Liver (tissue), 9 donors: ENCODE measurements around the gene FAM149B1. TPM values are rescaled to one million over a fixed set of nuclear protein-coding genes. Genes with fewer than 3 reads are reported as not detected.

Experiments
- DNase-seq: peaks from one replicate; pipeline ENCODE4 v3.0.0-alpha.2; 2017; ENCODE audit warnings: low spot score
- H3K27ac ChIP-seq, 2 donors: one replicate each; pipeline ENCODE4 v1.7.0; 2013; ENCODE audit warnings: inconsistent platforms in 2 of 2, low read length in 2 of 2, control low read depth in 1 of 2, low read depth in 1 of 2, mild to moderate bottlenecking in 1 of 2
- H3K27me3 ChIP-seq, 4 donors: one replicate each; pipeline versions ENCODE4 v1.6.1 to v1.7.0; 2013; ENCODE audit warnings: low read length in 3 of 4, inconsistent platforms in 1 of 4, mild to moderate bottlenecking in 1 of 4, moderate library complexity in 1 of 4; ENCODE audit not compliant: control insufficient read depth in 4 of 4, insufficient read depth in 4 of 4
- H3K36me3 ChIP-seq, 4 donors: one replicate each; pipeline versions ENCODE4 v1.6.1 to v1.7.0; 2013; ENCODE audit warnings: low read length in 3 of 4, mild to moderate bottlenecking in 3 of 4, low read depth in 1 of 4, moderate library complexity in 1 of 4; ENCODE audit not compliant: control insufficient read depth in 4 of 4, insufficient read depth in 3 of 4
- H3K4me1 ChIP-seq, 4 donors: one replicate each; pipeline versions ENCODE4 v1.6.1 to v1.7.0; 2013; ENCODE audit warnings: low read length in 3 of 4, mild to moderate bottlenecking in 3 of 4, moderate library complexity in 1 of 4; ENCODE audit not compliant: control insufficient read depth in 4 of 4, insufficient read depth in 4 of 4
- H3K4me3 ChIP-seq, 3 donors: one replicate each; pipeline versions ENCODE4 v1.6.1 to v1.7.0; 2013; ENCODE audit warnings: low read length in 3 of 3, control low read depth in 1 of 3, low read depth in 1 of 3, mild to moderate bottlenecking in 1 of 3
- H3K9ac ChIP-seq, 2 donors: one replicate each; pipeline ENCODE4 v1.7.0; 2013; ENCODE audit warnings: low read length in 2 of 2, mild to moderate bottlenecking in 2 of 2, moderate library complexity in 2 of 2, control low read depth in 1 of 2, low read depth in 1 of 2
- H3K9me3 ChIP-seq, 4 donors: one replicate each; pipeline versions ENCODE4 v1.6.1 to v1.7.0; 2013; ENCODE audit warnings: low read length in 3 of 4; ENCODE audit not compliant: control insufficient read depth in 4 of 4
- EGR1 ChIP-seq, 2 donors: IDR thresholded peaks; 2 replicates each; pipeline ENCODE4 v1.6.1; 2016 to 2018; ENCODE audit warnings: antibody characterized with exemption in 2 of 2, low read depth in 2 of 2
- FOXA1 ChIP-seq: IDR thresholded peaks from 2 replicates; pipeline ENCODE4 v1.6.1; 2016; ENCODE audit warnings: antibody characterized with exemption
- FOXA2 ChIP-seq: IDR thresholded peaks from 2 replicates; pipeline ENCODE4 v1.6.1; 2016; ENCODE audit warnings: antibody characterized with exemption
- GABPA ChIP-seq, 2 donors: IDR thresholded peaks in 1 of 2; conservative IDR thresholded peaks in 1 of 2; 2 replicates each; pipeline ENCODE4 v1.6.1; 2016; ENCODE audit warnings: antibody characterized with exemption in 2 of 2, mild to moderate bottlenecking in 1 of 2, moderate library complexity in 1 of 2
- HNF4A ChIP-seq, 2 donors: conservative IDR thresholded peaks; 2 replicates each; pipeline ENCODE4 v1.6.1; 2016; ENCODE audit warnings: antibody characterized with exemption in 2 of 2, mild to moderate bottlenecking in 2 of 2
- HNF4G ChIP-seq: IDR thresholded peaks from 2 replicates; pipeline ENCODE4 v1.6.1; 2016; ENCODE audit warnings: antibody characterized with exemption
- JUND ChIP-seq, 2 donors: IDR thresholded peaks; 2 replicates each; pipeline ENCODE4 v1.6.1; 2016; ENCODE audit warnings: antibody characterized with exemption in 2 of 2
- NR2F2 ChIP-seq: IDR thresholded peaks from 2 replicates; pipeline ENCODE4 v1.6.1; 2016; ENCODE audit warnings: antibody characterized with exemption
- RAD21 ChIP-seq, 2 donors: IDR thresholded peaks; 2 replicates each; pipeline ENCODE4 v1.6.1; 2016; ENCODE audit warnings: antibody characterized with exemption in 2 of 2, mild to moderate bottlenecking in 2 of 2
- RXRA ChIP-seq, 2 donors: IDR thresholded peaks; 2 replicates each; pipeline ENCODE4 v1.6.1; 2017 to 2018; ENCODE audit warnings: antibody characterized with exemption in 2 of 2, mild to moderate bottlenecking in 1 of 2
- SP1 ChIP-seq: IDR thresholded peaks from 2 replicates; pipeline ENCODE4 v1.6.1; 2018; ENCODE audit warnings: antibody characterized with exemption, mild to moderate bottlenecking
- TAF1 ChIP-seq: conservative IDR thresholded peaks from 2 replicates; pipeline ENCODE4 v1.6.1; 2016; ENCODE audit warnings: antibody characterized with exemption, mild to moderate bottlenecking
- YY1 ChIP-seq: IDR thresholded peaks from 2 replicates; pipeline ENCODE4 v1.6.1; 2016; ENCODE audit warnings: antibody characterized with exemption, mild to moderate bottlenecking
- WGBS: extraction: QIAGEN DNeasy Blood & Tissue Kit; methylation state at CpG from one replicate; pipeline ENCODE4 v1.1.7; 2013; 5-methylcytosine and 5-hydroxymethylcytosine counted together
- polyA plus RNA-seq, 2 donors: library from polyadenylated mRNA; stranded (reverse) in 1 of 2; unstranded in 1 of 2; fragments of 200-250 nt in 1 of 2; fragments of >200 nt in 1 of 2; fragmentation: Nextera tagmentation in 1 of 2; extraction: Ambion mirVana in 1 of 2; gene quantifications; one replicate each; pipeline versions ENCODE4 v1.2.1 to v1.2.3, GENCODE V29; 2013 to 2015
- total RNA-seq, 2 donors: library from RNA; depleted of rRNA; stranded (reverse); fragments of >200 nt; gene quantifications; one replicate each; pipeline ENCODE4 v1.2.3, GENCODE V29; 2014
- TF ChIP-seq, protein P1 (sequence below): IDR thresholded peaks from 2 replicates; pipeline ENCODE4 v1.6.1; 2016; ENCODE audit warnings: antibody characterized with exemption
- TF ChIP-seq, protein P2 (sequence below): IDR thresholded peaks from 2 replicates; pipeline ENCODE4 v1.6.1; 2016; ENCODE audit warnings: antibody characterized with exemption
- TF ChIP-seq, protein P3 (sequence below): IDR thresholded peaks from 2 replicates; pipeline ENCODE4 v1.6.1; 2016; ENCODE audit warnings: antibody characterized with exemption, mild to moderate bottlenecking
- TF ChIP-seq, protein P4 (sequence below): IDR thresholded peaks from 2 replicates; pipeline ENCODE4 v1.6.1; 2016; ENCODE audit warnings: antibody characterized with exemption
- TF ChIP-seq, protein P5 (sequence below): fragments of 150-350 bp; IDR thresholded peaks from 2 replicates; pipeline ENCODE4 v1.5.1; 2017; ENCODE audit warnings: improper control_type of control experiment, low read depth, low read length; ENCODE audit not compliant: missing input control
- donor health status: healthy.
- donor health status: healthy.
- donor health status: healthy.
- donor health status: healthy.
- donor health status: healthy.

FAM149B1 gene
- total and polyA plus RNA-seq, 4 donors, result 7.3 to 12.9 (median 9.1) TPM

DNA sequence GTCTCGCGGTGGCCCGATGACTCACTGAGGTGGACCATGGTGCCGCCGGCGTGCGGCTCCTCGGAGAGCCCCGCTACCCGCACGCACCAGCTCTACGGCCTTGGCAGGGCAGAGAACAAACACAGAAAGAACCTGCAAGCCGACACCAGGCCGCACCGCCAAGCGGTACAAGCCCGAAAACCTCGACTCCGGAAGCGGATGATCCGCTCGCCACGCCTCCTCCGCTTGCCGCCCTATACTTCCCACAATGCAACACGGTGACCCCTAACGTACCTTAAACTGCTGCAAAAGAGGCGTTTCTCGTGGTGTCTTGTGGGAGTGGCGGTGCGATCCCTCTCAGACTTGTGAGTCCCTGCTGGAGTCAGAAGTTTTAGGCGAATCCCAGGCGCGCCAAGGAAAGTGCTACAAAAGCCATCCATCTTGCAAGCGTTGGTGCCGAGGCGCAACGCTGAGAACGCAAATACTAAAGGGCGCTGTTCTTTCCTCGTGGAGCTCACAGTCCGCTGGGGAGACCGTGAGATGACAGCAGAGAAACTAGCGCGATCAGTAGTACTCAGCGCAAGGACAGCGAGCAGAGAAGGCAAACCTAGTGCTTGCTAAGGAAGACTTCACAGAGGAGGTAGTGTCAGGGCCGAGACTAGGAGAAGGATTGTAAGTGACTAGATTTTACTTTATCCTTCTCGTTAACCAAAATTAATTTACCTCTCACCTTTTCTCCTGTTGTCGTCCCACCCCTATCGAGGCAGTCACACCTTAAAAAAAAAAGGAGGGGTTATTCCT, 84.7 kb downstream of the FAM149B1 start, which contains the start of gene MRPS16:
TSS of gene MRPS16 (minus strand) at position 200 of the 780 bp plus-strand sequence. CDS start at position 38, 162 bp downstream.
- peak; percentile 93 for DNase-seq
- H3K9ac ChIP-seq, result peak within 1 kb of the TSS; percentile 95 to 99
- H3K9me3 ChIP-seq, result no peaks in the 10 kb centered on the region
- H3K27ac ChIP-seq, result peak within 1 kb of the TSS; percentile 67 to 90
- peak within 1 kb of the TSS; percentile 83 to 97 (median 94) for H3K4me3 ChIP-seq
- TF ChIP-seq, protein P1, sequence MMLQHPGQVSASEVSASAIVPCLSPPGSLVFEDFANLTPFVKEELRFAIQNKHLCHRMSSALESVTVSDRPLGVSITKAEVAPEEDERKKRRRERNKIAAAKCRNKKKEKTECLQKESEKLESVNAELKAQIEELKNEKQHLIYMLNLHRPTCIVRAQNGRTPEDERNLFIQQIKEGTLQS, result no peak
- TF ChIP-seq, protein P2, sequence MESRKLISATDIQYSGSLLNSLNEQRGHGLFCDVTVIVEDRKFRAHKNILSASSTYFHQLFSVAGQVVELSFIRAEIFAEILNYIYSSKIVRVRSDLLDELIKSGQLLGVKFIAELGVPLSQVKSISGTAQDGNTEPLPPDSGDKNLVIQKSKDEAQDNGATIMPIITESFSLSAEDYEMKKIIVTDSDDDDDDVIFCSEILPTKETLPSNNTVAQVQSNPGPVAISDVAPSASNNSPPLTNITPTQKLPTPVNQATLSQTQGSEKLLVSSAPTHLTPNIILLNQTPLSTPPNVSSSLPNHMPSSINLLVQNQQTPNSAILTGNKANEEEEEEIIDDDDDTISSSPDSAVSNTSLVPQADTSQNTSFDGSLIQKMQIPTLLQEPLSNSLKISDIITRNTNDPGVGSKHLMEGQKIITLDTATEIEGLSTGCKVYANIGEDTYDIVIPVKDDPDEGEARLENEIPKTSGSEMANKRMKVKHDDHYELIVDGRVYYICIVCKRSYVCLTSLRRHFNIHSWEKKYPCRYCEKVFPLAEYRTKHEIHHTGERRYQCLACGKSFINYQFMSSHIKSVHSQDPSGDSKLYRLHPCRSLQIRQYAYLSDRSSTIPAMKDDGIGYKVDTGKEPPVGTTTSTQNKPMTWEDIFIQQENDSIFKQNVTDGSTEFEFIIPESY, result peak; percentile 97
- peak; percentile 60 for TF ChIP-seq FOXA1
- peak; percentile 49 to 94 for TF ChIP-seq GABPA (IDR thresholded peaks at IDR 0.05 in 1 of 2, conservative IDR thresholded peaks at IDR 0.05 in 1 of 2)
- peak; percentile 29 to 55 for TF ChIP-seq RAD21 (IDR thresholded peaks at IDR 0.05)
- peak; percentile 59 to 81 for TF ChIP-seq HNF4A (conservative IDR thresholded peaks at IDR 0.05)
- TF ChIP-seq, protein P3, sequence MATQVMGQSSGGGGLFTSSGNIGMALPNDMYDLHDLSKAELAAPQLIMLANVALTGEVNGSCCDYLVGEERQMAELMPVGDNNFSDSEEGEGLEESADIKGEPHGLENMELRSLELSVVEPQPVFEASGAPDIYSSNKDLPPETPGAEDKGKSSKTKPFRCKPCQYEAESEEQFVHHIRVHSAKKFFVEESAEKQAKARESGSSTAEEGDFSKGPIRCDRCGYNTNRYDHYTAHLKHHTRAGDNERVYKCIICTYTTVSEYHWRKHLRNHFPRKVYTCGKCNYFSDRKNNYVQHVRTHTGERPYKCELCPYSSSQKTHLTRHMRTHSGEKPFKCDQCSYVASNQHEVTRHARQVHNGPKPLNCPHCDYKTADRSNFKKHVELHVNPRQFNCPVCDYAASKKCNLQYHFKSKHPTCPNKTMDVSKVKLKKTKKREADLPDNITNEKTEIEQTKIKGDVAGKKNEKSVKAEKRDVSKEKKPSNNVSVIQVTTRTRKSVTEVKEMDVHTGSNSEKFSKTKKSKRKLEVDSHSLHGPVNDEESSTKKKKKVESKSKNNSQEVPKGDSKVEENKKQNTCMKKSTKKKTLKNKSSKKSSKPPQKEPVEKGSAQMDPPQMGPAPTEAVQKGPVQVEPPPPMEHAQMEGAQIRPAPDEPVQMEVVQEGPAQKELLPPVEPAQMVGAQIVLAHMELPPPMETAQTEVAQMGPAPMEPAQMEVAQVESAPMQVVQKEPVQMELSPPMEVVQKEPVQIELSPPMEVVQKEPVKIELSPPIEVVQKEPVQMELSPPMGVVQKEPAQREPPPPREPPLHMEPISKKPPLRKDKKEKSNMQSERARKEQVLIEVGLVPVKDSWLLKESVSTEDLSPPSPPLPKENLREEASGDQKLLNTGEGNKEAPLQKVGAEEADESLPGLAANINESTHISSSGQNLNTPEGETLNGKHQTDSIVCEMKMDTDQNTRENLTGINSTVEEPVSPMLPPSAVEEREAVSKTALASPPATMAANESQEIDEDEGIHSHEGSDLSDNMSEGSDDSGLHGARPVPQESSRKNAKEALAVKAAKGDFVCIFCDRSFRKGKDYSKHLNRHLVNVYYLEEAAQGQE, result peak; percentile 88
- TF ChIP-seq, protein P4, sequence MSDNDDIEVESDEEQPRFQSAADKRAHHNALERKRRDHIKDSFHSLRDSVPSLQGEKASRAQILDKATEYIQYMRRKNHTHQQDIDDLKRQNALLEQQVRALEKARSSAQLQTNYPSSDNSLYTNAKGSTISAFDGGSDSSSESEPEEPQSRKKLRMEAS, result peak; percentile 98
- TF ChIP-seq EGR1 (IDR thresholded peaks at IDR 0.05; ENCODE audit: low read depth in 2 of 2), result no peak
- peak; percentile 69 to 77 for TF ChIP-seq JUND (IDR thresholded peaks at IDR 0.05)
- TF ChIP-seq HNF4G, result peak; percentile 3
- peak; percentile 89 for TF ChIP-seq NR2F2
- TF ChIP-seq FOXA2, result peak; percentile 46
- peak; percentile 86 to 88 for TF ChIP-seq RXRA (IDR thresholded peaks at IDR 0.05)
- TF ChIP-seq TAF1, result peak; percentile 69
- TF ChIP-seq YY1, result peak; percentile 95
- TF ChIP-seq SP1, result peak; percentile 82
- TF ChIP-seq, protein P5, sequence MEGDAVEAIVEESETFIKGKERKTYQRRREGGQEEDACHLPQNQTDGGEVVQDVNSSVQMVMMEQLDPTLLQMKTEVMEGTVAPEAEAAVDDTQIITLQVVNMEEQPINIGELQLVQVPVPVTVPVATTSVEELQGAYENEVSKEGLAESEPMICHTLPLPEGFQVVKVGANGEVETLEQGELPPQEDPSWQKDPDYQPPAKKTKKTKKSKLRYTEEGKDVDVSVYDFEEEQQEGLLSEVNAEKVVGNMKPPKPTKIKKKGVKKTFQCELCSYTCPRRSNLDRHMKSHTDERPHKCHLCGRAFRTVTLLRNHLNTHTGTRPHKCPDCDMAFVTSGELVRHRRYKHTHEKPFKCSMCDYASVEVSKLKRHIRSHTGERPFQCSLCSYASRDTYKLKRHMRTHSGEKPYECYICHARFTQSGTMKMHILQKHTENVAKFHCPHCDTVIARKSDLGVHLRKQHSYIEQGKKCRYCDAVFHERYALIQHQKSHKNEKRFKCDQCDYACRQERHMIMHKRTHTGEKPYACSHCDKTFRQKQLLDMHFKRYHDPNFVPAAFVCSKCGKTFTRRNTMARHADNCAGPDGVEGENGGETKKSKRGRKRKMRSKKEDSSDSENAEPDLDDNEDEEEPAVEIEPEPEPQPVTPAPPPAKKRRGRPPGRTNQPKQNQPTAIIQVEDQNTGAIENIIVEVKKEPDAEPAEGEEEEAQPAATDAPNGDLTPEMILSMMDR, result no peak
- WGBS, result under 1% methylated on average over 51 of the region's 51 CpGs
- H3K27me3 ChIP-seq, result no peaks in the 10 kb centered on the region
- peaks cover 6 to 30% (median 26%) of the 10 kb centered on the region in 4 donors for H3K4me1 ChIP-seq
- peaks cover 3 to 7% (median 5%) of the 10 kb centered on the region in 4 donors for H3K36me3 ChIP-seq
